H1 (cell line): ENCODE results near the gene FA2H. TPM values are rescaled to one million over a fixed set of nuclear protein-coding genes. Genes with fewer than 3 reads are reported as not detected.

Experiments used
- CTCF ChIA-PET: fragments of 300-600 bp; sonication (Branson Sonifier 250); formaldehyde crosslinking; loops from one replicate; lab custom pipeline; 2021; ENCODE audit not compliant: partially characterized antibody; lab: Charles Lee
- POLR2A ChIA-PET: fragments of 300-600 bp; sonication (Branson Sonifier 250); formaldehyde crosslinking; loops from one replicate; lab custom pipeline; 2021; ENCODE audit warnings: inconsistent platforms; ENCODE audit not compliant: partially characterized antibody; lab: Charles Lee
- DNase-seq, 2 experiments: peaks; one replicate each; pipeline versions ENCODE4 v3.0.0 to v3.0.0-alpha.2; 2010 to 2022; ENCODE audit warnings: low spot score in 2 of 2, low read depth in 1 of 2, mixed read lengths in 1 of 2
- FAIRE-seq: peaks from 2 replicates; lab custom pipeline; 2011; peaks lifted over from hg19 to GRCh38; lab: Jason Lieb, UNC
- H2AFZ ChIP-seq: 2 replicates; pipeline ENCODE4 v1.8.1; 2012; ENCODE audit warnings: low read length, inconsistent platforms
- H2AK5ac ChIP-seq: 2 replicates; pipeline ENCODE4 v1.6.1; 2013; ENCODE audit warnings: low read depth, low read length
- H2BK120ac ChIP-seq: replicated peaks from 2 replicates; pipeline ENCODE3; 2013; ENCODE audit warnings: low read depth, low read length, inconsistent platforms
- H2BK12ac ChIP-seq: 2 replicates; pipeline ENCODE4 v1.6.1; 2013; ENCODE audit warnings: low read depth, low read length
- H2BK15ac ChIP-seq: 2 replicates; pipeline ENCODE4 v1.6.1; 2013; ENCODE audit warnings: low read length
- H2BK20ac ChIP-seq: 2 replicates; pipeline ENCODE4 v1.6.1; 2013; ENCODE audit warnings: low read length
- H2BK5ac ChIP-seq: 2 replicates; pipeline ENCODE4 v1.6.1; 2013; ENCODE audit warnings: low read depth, low read length
- H3K14ac ChIP-seq: 2 replicates; pipeline ENCODE4 v1.6.1; 2013; ENCODE audit warnings: inconsistent platforms; ENCODE audit not compliant: insufficient read length
- H3K18ac ChIP-seq: 2 replicates; pipeline ENCODE4 v1.6.1; 2013; ENCODE audit warnings: low read length; ENCODE audit errors: extremely low read depth
- H3K23ac ChIP-seq: 2 replicates; pipeline ENCODE4 v1.6.1; 2013; ENCODE audit warnings: inconsistent platforms; ENCODE audit not compliant: insufficient read length
- H3K23me2 ChIP-seq: 2 replicates; pipeline ENCODE4 v1.6.1; 2013; ENCODE audit warnings: low read depth, low read length
- H3K27ac ChIP-seq: 2 replicates; pipeline ENCODE4 v1.6.1; 2011; ENCODE audit warnings: low read depth, low read length, inconsistent platforms
- H3K27me3 ChIP-seq, 4 experiments: replicated peaks in 1 of 4; 1 replicate in 1 of 4; 2 replicates in 3 of 4; pipeline versions ENCODE4 v1.6.1 to v1.8.1; 2011 to 2013; ENCODE audit warnings: low read length in 3 of 4, mild to moderate bottlenecking in 3 of 4, inconsistent platforms in 2 of 4, mixed read lengths in 2 of 4, moderate library complexity in 1 of 4; ENCODE audit not compliant: control insufficient read depth in 3 of 4, insufficient read depth in 3 of 4; ENCODE audit errors: extremely low read depth in 1 of 4
- H3K36me3 ChIP-seq, 4 experiments: 2 replicates each; pipeline versions ENCODE4 v1.6.1 to v1.8.1; 2011 to 2013; ENCODE audit warnings: mild to moderate bottlenecking in 4 of 4, low read length in 3 of 4, moderate library complexity in 2 of 4, control low read depth in 1 of 4, inconsistent platforms in 1 of 4; ENCODE audit not compliant: insufficient read depth in 4 of 4, control insufficient read depth in 2 of 4
- H3K4ac ChIP-seq: replicated peaks from 2 replicates; pipeline ENCODE3; 2013; ENCODE audit warnings: low read length, low read depth, mixed read lengths, inconsistent platforms; ENCODE audit not compliant: insufficient read length
- H3K4me1 ChIP-seq, 4 experiments: replicated peaks in 1 of 4; 1 replicate in 1 of 4; 2 replicates in 3 of 4; pipeline versions ENCODE4 v1.6.1 to v1.8.1; 2011 to 2013; ENCODE audit warnings: low read length in 3 of 4, inconsistent platforms in 2 of 4, mixed read lengths in 1 of 4; ENCODE audit not compliant: insufficient read depth in 4 of 4, control insufficient read depth in 3 of 4
- H3K4me2 ChIP-seq, 2 experiments: 2 replicates each; pipeline versions ENCODE4 v1.6.1 to v1.8.1; 2011 to 2013; ENCODE audit warnings: low read depth in 2 of 2, low read length in 2 of 2, control low read depth in 1 of 2, inconsistent platforms in 1 of 2, mild to moderate bottlenecking in 1 of 2; ENCODE audit not compliant: insufficient read depth in 1 of 2
- H3K4me3 ChIP-seq, 4 experiments: fragments of 200-600, 300-600 bp in 1 of 4; sonication (generic), shearing (Covaris generic), sonication (Bioruptor Twin) in 1 of 4; 2 replicates each; pipeline versions ENCODE4 v1.5.1 to v1.8.1; 2011 to 2016; ENCODE audit warnings: low read length in 4 of 4, low read depth in 3 of 4, control low read depth in 2 of 4, inconsistent platforms in 2 of 4, mild to moderate bottlenecking in 2 of 4, mixed read lengths in 1 of 4, moderate library complexity in 1 of 4; ENCODE audit not compliant: insufficient read depth in 2 of 4; ENCODE audit errors: extremely low read depth in 1 of 4
- H3K56ac ChIP-seq: replicated peaks from 2 replicates; pipeline ENCODE3; 2013; ENCODE audit warnings: low read depth, mild to moderate bottlenecking, mixed read lengths, low read length, inconsistent platforms; ENCODE audit not compliant: insufficient read length
- H3K79me1 ChIP-seq: 2 replicates; pipeline ENCODE4 v1.6.1; 2013; ENCODE audit warnings: low read depth, low read length, control low read depth
- H3K79me2 ChIP-seq, 2 experiments: 2 replicates each; pipeline versions ENCODE4 v1.6.1 to v1.8.1; 2012 to 2013; ENCODE audit warnings: low read length in 2 of 2, mild to moderate bottlenecking in 2 of 2, inconsistent platforms in 1 of 2; ENCODE audit not compliant: insufficient read depth in 2 of 2, control insufficient read depth in 1 of 2
- H3K9ac ChIP-seq, 4 experiments: replicated peaks in 1 of 4; 1 replicate in 1 of 4; 2 replicates in 3 of 4; pipeline versions ENCODE4 v1.6.1 to v1.8.1; 2011 to 2013; ENCODE audit warnings: low read depth in 3 of 4, low read length in 3 of 4, control low read depth in 2 of 4, mild to moderate bottlenecking in 2 of 4, moderate library complexity in 2 of 4, inconsistent platforms in 1 of 4; ENCODE audit errors: extremely low read depth in 1 of 4
- H3K9me3 ChIP-seq, 2 experiments: 2 replicates each; pipeline versions ENCODE4 v1.6.1 to v1.8.1; 2012 to 2013; ENCODE audit warnings: mild to moderate bottlenecking in 2 of 2, moderate library complexity in 2 of 2, control low read depth in 1 of 2, inconsistent platforms in 1 of 2, low read depth in 1 of 2, low read length in 1 of 2, mixed read lengths in 1 of 2; ENCODE audit not compliant: insufficient read depth in 2 of 2
- H4K20me1 ChIP-seq, 2 experiments: replicated peaks in 1 of 2; 2 replicates each; pipeline versions ENCODE3 to v1.8.1; 2011 to 2013; ENCODE audit warnings: inconsistent platforms in 2 of 2, low read length in 2 of 2, mild to moderate bottlenecking in 1 of 2; ENCODE audit not compliant: insufficient read depth in 2 of 2, control insufficient read depth in 1 of 2
- H4K5ac ChIP-seq: 2 replicates; pipeline ENCODE4 v1.6.1; 2013; ENCODE audit warnings: low read length, low read depth, mixed read lengths, inconsistent platforms; ENCODE audit not compliant: insufficient read length
- H4K8ac ChIP-seq: 2 replicates; pipeline ENCODE4 v1.8.0; 2013; ENCODE audit warnings: mild to moderate bottlenecking, moderate library complexity, low read length, inconsistent platforms; ENCODE audit not compliant: insufficient read depth; ENCODE audit errors: extremely low read depth
- H4K91ac ChIP-seq: replicated peaks from 2 replicates; pipeline ENCODE3; 2013; ENCODE audit warnings: low read length, mixed read lengths, inconsistent platforms; ENCODE audit not compliant: insufficient read length
- CEBPB ChIP-seq: IDR thresholded peaks from 2 replicates; pipeline ENCODE4 v1.6.1; 2012; ENCODE audit warnings: low read depth, low read length
- EZH2 ChIP-seq: fragments of 200-600 bp; sonication (generic); IDR thresholded peaks from 2 replicates; pipeline ENCODE4 v1.7.1; 2012; ENCODE audit warnings: low read depth, mild to moderate bottlenecking, moderate library complexity, low read length, inconsistent platforms; ENCODE audit not compliant: severe bottlenecking
- HDAC2 ChIP-seq, 2 experiments: fragments of 300-600 bp in 1 of 2; sonication (generic) in 1 of 2; IDR thresholded peaks; 2 replicates each; pipeline ENCODE4 v1.6.1; 2011 to 2012; ENCODE audit warnings: low read depth in 2 of 2, low read length in 2 of 2, mild to moderate bottlenecking in 2 of 2, moderate library complexity in 2 of 2, borderline replicate concordance in 1 of 2, inconsistent platforms in 1 of 2
- KDM1A ChIP-seq: fragments of 200-600, 300-600 bp; sonication (generic); IDR thresholded peaks from 2 replicates; pipeline ENCODE4 v1.7.1; 2016; ENCODE audit warnings: mild to moderate bottlenecking, low read length, borderline replicate concordance
- KDM5A ChIP-seq: fragments of 200-600 bp; IDR thresholded peaks from 2 replicates; pipeline ENCODE4 v1.7.1; 2012; ENCODE audit warnings: mild to moderate bottlenecking, low read length, inconsistent platforms, mixed read lengths
- PHF8 ChIP-seq: fragments of 200-600 bp; sonication (generic); conservative IDR thresholded peaks from 2 replicates; pipeline ENCODE4 v1.7.1; 2012; ENCODE audit warnings: low read depth, mild to moderate bottlenecking, inconsistent platforms, low read length, moderate library complexity
- RFX5 ChIP-seq: IDR thresholded peaks from 2 replicates; pipeline ENCODE4 v1.6.1; 2011; ENCODE audit warnings: low read depth, low read length, improper control_type of control experiment, borderline replicate concordance
- SIRT6 ChIP-seq: IDR thresholded peaks from one replicate; pipeline ENCODE4 v1.7.1; 2012; ENCODE audit warnings: low read length, inconsistent platforms
- SP2 ChIP-seq: IDR thresholded peaks from 2 replicates; pipeline ENCODE4 v1.6.1; 2012; ENCODE audit warnings: mild to moderate bottlenecking, low read length, inconsistent platforms
- TAF1 ChIP-seq: IDR thresholded peaks from 2 replicates; pipeline ENCODE4 v1.6.1; 2011; ENCODE audit warnings: mild to moderate bottlenecking, low read depth, low read length
- TAF7 ChIP-seq: optimal IDR thresholded peaks from 2 replicates; pipeline ENCODE3; 2011; ENCODE audit warnings: low read depth, mild to moderate bottlenecking, inconsistent platforms, low read length, moderate library complexity, borderline replicate concordance
- WGBS, 2 experiments: shearing (Covaris generic) in 1 of 2; methylation state at CpG; one replicate each; pipeline versions ENCODE4 v1.1.6 to v1.1.7; 2013 to 2015; ENCODE audit warnings: low lambda C conversion rate in 2 of 2, mixed read lengths in 2 of 2, inconsistent platforms in 1 of 2, low coverage in 1 of 2, missing lambda C conversion rate in 1 of 2; ENCODE audit not compliant: insufficient replicate concordance in 2 of 2, insufficient coverage in 1 of 2, insufficient read length in 1 of 2; ENCODE audit errors: extremely low coverage in 1 of 2, missing lambda C conversion rate in 1 of 2; 5-methylcytosine and 5-hydroxymethylcytosine counted together
- polyA plus RNA-seq, 7 experiments: library from polyadenylated mRNA; depleted of rRNA in 3 of 7; stranded (reverse) in 5 of 7; unstranded in 2 of 7; fragments of >200 nt in 5 of 7; fragments of 200-250 nt in 2 of 7; gene quantifications; 1 replicate in 5 of 7; 2 replicates in 1 of 7; 4 replicates in 1 of 7; pipeline versions ENCODE4 v1.2.1 to v1.2.3, GENCODE V29; 2011 to 2013; ENCODE audit warnings: missing spikeins in 2 of 7, mixed read lengths in 2 of 7
- total RNA-seq: library from RNA; stranded (reverse); fragmentation: NEBNext Ultra II Directional; extraction: Animal tissue kit (Norgen Biotek cat#: 25700); gene quantifications from 2 replicates; pipeline ENCODE4 v1.2.1, GENCODE V29; 2021

FA2H gene
- total and polyA plus RNA-seq, 2 of the 8 experiments (the other 6 are each of a cell fraction or from before 2014, with no cell fraction given) = 2.1 to 2.5 TPM

GRCh38 chr16:74748616-74749026, 26.0 kb downstream of the FA2H start:
- Histone ChIP-seq H4K5ac (no peak overlapping the region), H3K23me2 (no peaks in the 10 kb centered on the region), H4K91ac (peak overlapping the region; percentile 1), H3K4me1 (peaks cover 2 to 14% (median 6%) of the 10 kb centered on the region in 4 experiments; a peak in 6 of 7 replicates), H2BK20ac (no peak overlapping the region), H2BK120ac (no peak overlapping the region), H4K20me1 (no peaks in the 10 kb centered on the region), H3K27me3 (no peaks in the 10 kb centered on the region), H3K23ac (no peak overlapping the region), H3K4me3 (no peak overlapping the region), H3K18ac (no peak overlapping the region; the same call in 1 of the 2 replicates), H2BK15ac (no peak overlapping the region), H2BK5ac (no peak overlapping the region), H4K8ac (no peak overlapping the region), H2AK5ac (no peak overlapping the region), H3K9ac (no peak overlapping the region), H3K79me2 (no peaks in the 10 kb centered on the region), H3K4me2 (no peak overlapping the region), H3K79me1 (no peaks in the 10 kb centered on the region), H2AFZ (no peak overlapping the region), H3K27ac (no peak overlapping the region), H2BK12ac (no peak overlapping the region), H3K9me3 (no peaks in the 10 kb centered on the region), H3K56ac (no peak overlapping the region), H3K36me3 (no peaks in the 10 kb centered on the region), H3K4ac (no peak overlapping the region), H3K14ac (no peak overlapping the region)
- no peak for DNase-seq
- CTCF ChIA-PET = interaction anchor here (0.8 to 32.9 kb wide), 7 partner anchors 8 to 65 kb away, joined by 3 to 576 read pairs (median 3); no protein-coding TSS in a partner anchor
- 97% methylated on average over 8 of the region's 19 CpGs; no CpG with 5 or more reads in 1 of the 2 experiments for WGBS, 2 experiments
- POLR2A ChIA-PET = interaction anchor here (1.0 to 1.6 kb wide), 2 partner anchors 9 to 14 kb away, joined by 3 to 6 read pairs; no protein-coding TSS in a partner anchor
- no peak for FAIRE-seq
- TF ChIP-seq SP2 = no peak
- no peak for TF ChIP-seq TAF7
- no peak for TF ChIP-seq KDM5A
- TF ChIP-seq EZH2 = no peak
- no peak for TF ChIP-seq CEBPB
- TF ChIP-seq TAF1 = no peak
- no peak for TF ChIP-seq HDAC2 (IDR thresholded peaks at IDR 0.05; ENCODE audit: borderline replicate concordance in 1 of 2, low read depth in 2 of 2, low read length in 2 of 2)
- TF ChIP-seq KDM1A = no peak
- no peak for TF ChIP-seq PHF8
- no peak for TF ChIP-seq SIRT6
- TF ChIP-seq RFX5 = no peak
